Heart right ventricle (tissue), 16 donors: ENCODE results near the gene CGB1. TPM values are rescaled to one million over a fixed set of nuclear protein-coding genes. Genes with fewer than 3 reads are reported as not detected.

ENCODE experiments used
- ATAC-seq, 8 donors: fragments of 200-7000 bp; cut with Tn5 transposase; one replicate each; pipeline ENCODE4 v1.9.1; 2020; ENCODE audit warnings: mild to moderate bottlenecking in 8 of 8, moderate library complexity in 8 of 8, moderate number of reproducible peaks in 1 of 8
- DNase-seq, 2 donors: peaks; one replicate each; pipeline ENCODE4 v3.0.0-alpha.2; 2020
- H3K27ac ChIP-seq, 10 donors: fragments of 200-600 bp; sonication (generic) in 2 of 10; one replicate each; pipeline versions ENCODE4 v1.5.0 to v1.8.0; 2020 to 2022; ENCODE audit warnings: mild to moderate bottlenecking in 3 of 10
- H3K27me3 ChIP-seq, 7 donors: fragments of 200-600 bp; one replicate each; pipeline ENCODE4 v1.8.0; 2021 to 2022; ENCODE audit warnings: mild to moderate bottlenecking in 2 of 7
- H3K36me3 ChIP-seq, 9 donors: fragments of 200-600 bp; sonication (generic) in 1 of 9; one replicate each; pipeline versions ENCODE4 v1.5.0 to v1.8.0; 2020 to 2022; ENCODE audit warnings: mild to moderate bottlenecking in 2 of 9
- H3K4me1 ChIP-seq, 9 donors: fragments of 200-600 bp; sonication (generic) in 1 of 9; one replicate each; pipeline versions ENCODE4 v1.5.0 to v1.8.0; 2020 to 2022; ENCODE audit warnings: mild to moderate bottlenecking in 4 of 9
- H3K4me3 ChIP-seq, 10 donors: fragments of 200-600 bp; sonication (generic) in 2 of 10; one replicate each; pipeline versions ENCODE4 v1.5.0 to v1.8.0; 2020 to 2022; ENCODE audit warnings: mild to moderate bottlenecking in 7 of 10, moderate library complexity in 2 of 10
- H3K9me3 ChIP-seq, 11 donors: fragments of 200-600 bp in 10 of 11; sonication (generic) in 2 of 11; one replicate each; pipeline versions ENCODE4 v1.5.0 to v1.8.0; 2013 to 2022; ENCODE audit warnings: mild to moderate bottlenecking in 2 of 11, control low read depth in 1 of 11, moderate library complexity in 1 of 11
- CTCF ChIP-seq, 9 donors: fragments of 200-600 bp; sonication (generic) in 2 of 9; IDR thresholded peaks; one replicate each; pipeline versions ENCODE4 v1.5.0 to v1.8.0; 2021 to 2022; ENCODE audit warnings: antibody characterized with exemption in 9 of 9, mild to moderate bottlenecking in 5 of 9, moderate library complexity in 1 of 9
- WGBS, 2 donors: extraction: QIAGEN DNeasy Blood & Tissue Kit; methylation state at CpG; one replicate each; pipeline ENCODE4 v1.1.7; 2013; ENCODE audit warnings: inconsistent platforms in 1 of 2; 5-methylcytosine and 5-hydroxymethylcytosine counted together
- intact Hi-C, 10 donors: fragments of 100-400 bp; cut with DNase I; formaldehyde crosslinking; loops; one replicate each; pipeline versions ENCODE4 v1.11.1 to v1.14.2; 2022
- polyA plus RNA-seq, 2 donors: library from polyadenylated mRNA; stranded (reverse); fragments of 200-250 nt; gene quantifications; one replicate each; pipeline ENCODE4 v1.2.3, GENCODE V29; 2013
- total RNA-seq, 10 donors: library from RNA; stranded (reverse); fragmentation: NEBNext Ultra II Directional in 3 of 10; extraction: Animal tissue kit (Norgen Biotek cat#: 25700) in 3 of 10; gene quantifications; one replicate each; pipeline versions ENCODE4 v1.2.1 to v1.2.4, GENCODE V29; 2021 to 2023
- donor health status: Arrhythmogenic right ventricular cardiomyopathy.
- donor health status: ischemic (EF 13 %, LVEDD 7.1; RV severe dilation, severe dysfunction).
- donor health status: healthy with polysubstance abuse.
- donor health status: DM: no; HTN: yes; CAD: no.
- donor health status: DM: no; HTN: no; CAD: no.
- donor health status: ischemic (EF 25% LVEDD 6.9; RV normal size, moderate dysfunction).
- donor health status: ischemic (EF 25% LVEDD 5.7; RV mildly dilated, moderate dysfunction).
- donor health status: healthy.
- donor health status: DM: yes; HTN: yes; CAD: no.
- donor health status: Ischemic cardiomyopathy.
- donor health status: ischemic (EF 35%, LVEDD 5.7; RV mildly dilated, moderate dysfunction).
- donor health status: nonischemic (EF 11% LVEDD 7.7; RV severe dilation, severe dysfunction).
- donor health status: DM: yes; HTN: yes; CAD: no.
- donor health status: PGD.
- donor health status: ischemic (EF 29% LVEDD 5.4; RV normal size, mild dysfunction).
- donor health status: nonischemic (EF 23%, LVEDD 6.1; RV moderate dilation, normal function).

Gene CGB1
- total and polyA plus RNA-seq, 12 donors = not detected

- intact Hi-C loops = no loop called here
- Histone ChIP-seq H3K27ac (no peak overlapping the region), H3K9me3 (no peaks in the 10 kb centered on the region), H3K4me3 (no peak overlapping the region), H3K36me3 (peaks cover 0 to 47% (median 13%) of the 10 kb centered on the region in 9 donors), H3K4me1 (peaks cover 0 to 27% (median 23%) of the 10 kb centered on the region in 9 donors), H3K27me3 (peaks cover 0 to 40% (median 14%) of the 10 kb centered on the region in 7 donors)
- ATAC-seq (no peak), DNase-seq (no peak)
- no peak for TF ChIP-seq CTCF (IDR thresholded peaks at IDR 0.05)
- WGBS, 2 donors = 95 to 96% methylated on average over 23 to 26 of the region's 29 CpGs
These were observed 20.4 kb downstream of the CGB1 start for GRCh38 chr19:49016067-49016839.

GRCh38 chr19:49014870-49015255, 21.8 kb downstream of the CGB1 start:
- intact Hi-C loops = no loop called here
- H3K4me3 ChIP-seq = no peak overlapping the region

GRCh38 chr19:49014123-49014869, 22.4 kb downstream of the CGB1 start:
- peaks cover 0 to 23% (median 18%) of the 10 kb centered on the region in 9 donors for H3K4me1 ChIP-seq
- no peaks in the 10 kb centered on the region for H3K9me3 ChIP-seq
- no peak overlapping the region for H3K4me3 ChIP-seq
- intact Hi-C loops = no loop called here
- H3K27me3 ChIP-seq = peaks cover 0 to 20% (median 9%) of the 10 kb centered on the region in 7 donors
- no peak for DNase-seq
- no peak overlapping the region for H3K27ac ChIP-seq
- WGBS, 2 donors = 92 to 95% methylated on average over 32 of the region's 32 CpGs
- no peak for TF ChIP-seq CTCF (IDR thresholded peaks at IDR 0.05)
- no peak for ATAC-seq
- peaks cover 0 to 67% (median 21%) of the 10 kb centered on the region in 9 donors for H3K36me3 ChIP-seq

More at GRCh38 chr19:49014870-49015255, 21.8 kb downstream of the CGB1 start:
- Histone ChIP-seq H3K27ac (no peak overlapping the region), H3K9me3 (no peaks in the 10 kb centered on the region), H3K36me3 (peaks cover 0 to 61% (median 16%) of the 10 kb centered on the region in 9 donors), H3K27me3 (peaks cover 0 to 26% (median 13%) of the 10 kb centered on the region in 7 donors), H3K4me1 (peaks cover 0 to 27% (median 23%) of the 10 kb centered on the region in 9 donors)
- no peak for TF ChIP-seq CTCF (IDR thresholded peaks at IDR 0.05)
- WGBS, 2 donors = 91 to 96% methylated on average over 18 of the region's 18 CpGs
- no peak for ATAC-seq
- no peak for DNase-seq

- WGBS, 2 donors = 91 to 93% methylated on average over 17 of the region's 17 CpGs
- TF ChIP-seq CTCF (IDR thresholded peaks at IDR 0.05) = no peak
- no peaks in the 10 kb centered on the region for H3K9me3 ChIP-seq
- DNase-seq (no peak), ATAC-seq (no peak)
- no peak overlapping the region for H3K27ac ChIP-seq
- peaks cover 0 to 96% (median 35%) of the 10 kb centered on the region in 9 donors for H3K36me3 ChIP-seq
- no peak overlapping the region for H3K4me3 ChIP-seq
- no peaks in the 10 kb centered on the region for H3K27me3 ChIP-seq
- intact Hi-C loops = no loop called here
- no peaks in the 10 kb centered on the region for H3K4me1 ChIP-seq
These were observed 25.5 kb downstream of the CGB1 start for GRCh38 chr19:49011194-49011593.
